Liver (tissue), 3 donors: Measurements from ENCODE around the gene ITGB7.

Experiments
- CTCF ChIP-seq: fragments of 150-350 bp; IDR thresholded peaks from 2 replicates; pipeline ENCODE4 v1.5.1; 2017; ENCODE audit warnings: improper control_type of control experiment, low read depth, low read length; ENCODE audit not compliant: missing input control
- EGR1 ChIP-seq, 2 donors: IDR thresholded peaks; 2 replicates each; pipeline ENCODE4 v1.6.1; 2016 to 2018; ENCODE audit warnings: antibody characterized with exemption in 2 of 2, low read depth in 2 of 2
- JUND ChIP-seq, 2 donors: IDR thresholded peaks; 2 replicates each; pipeline ENCODE4 v1.6.1; 2016; ENCODE audit warnings: antibody characterized with exemption in 2 of 2
- MAX ChIP-seq: IDR thresholded peaks from 2 replicates; pipeline ENCODE4 v1.6.1; 2016; ENCODE audit warnings: antibody characterized with exemption
- RAD21 ChIP-seq, 2 donors: IDR thresholded peaks; 2 replicates each; pipeline ENCODE4 v1.6.1; 2016; ENCODE audit warnings: antibody characterized with exemption in 2 of 2, mild to moderate bottlenecking in 2 of 2
- REST ChIP-seq: IDR thresholded peaks from 2 replicates; pipeline ENCODE4 v1.6.1; 2016; ENCODE audit warnings: antibody characterized with exemption, mild to moderate bottlenecking
- donor health status: healthy.
- donor health status: healthy.

- TF ChIP-seq CTCF (no peak), REST (no peak), JUND (IDR thresholded peaks at IDR 0.05) (no peak), EGR1 (IDR thresholded peaks at IDR 0.05; ENCODE audit: low read depth in 2 of 2) (no peak), MAX (no peak), RAD21 (IDR thresholded peaks at IDR 0.05) (no peak)
Observed at GRCh38 chr12:53147653-53148052, 59.4 kb downstream of the ITGB7 start.
